GM21825 (cell line): ENCODE results near the gene CBX6.

Source experiments
- ATAC-seq: cut with Tn5 transposase; IDR thresholded peaks from one replicate; pipeline ENCODE4 v1.9.1; 2021; ENCODE audit warnings: mild to moderate bottlenecking, moderate library complexity; ENCODE audit not compliant: unreplicated experiment

CBX6 gene

DNA sequence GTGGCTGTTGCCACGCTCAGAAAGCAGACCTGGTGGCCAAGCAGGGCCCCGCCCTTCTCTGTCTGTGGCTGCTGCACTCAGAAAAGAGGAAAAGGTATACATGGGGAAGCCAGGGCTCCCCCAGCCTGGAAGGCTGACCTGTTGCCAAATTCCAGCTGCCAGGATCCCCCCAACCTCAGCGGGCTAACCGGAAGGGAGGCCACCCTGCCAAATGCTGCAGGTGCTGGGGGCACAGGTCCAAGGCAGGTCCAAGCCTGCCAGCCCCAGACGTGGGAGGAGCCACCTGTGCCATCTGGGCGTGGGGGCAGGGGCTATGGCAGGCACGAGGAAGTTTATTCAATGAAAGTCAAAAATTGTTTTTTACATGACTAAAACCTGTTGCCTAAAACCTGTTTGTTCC, 30.8 kb downstream of the CBX6 start:
- no peak for ATAC-seq

DNA sequence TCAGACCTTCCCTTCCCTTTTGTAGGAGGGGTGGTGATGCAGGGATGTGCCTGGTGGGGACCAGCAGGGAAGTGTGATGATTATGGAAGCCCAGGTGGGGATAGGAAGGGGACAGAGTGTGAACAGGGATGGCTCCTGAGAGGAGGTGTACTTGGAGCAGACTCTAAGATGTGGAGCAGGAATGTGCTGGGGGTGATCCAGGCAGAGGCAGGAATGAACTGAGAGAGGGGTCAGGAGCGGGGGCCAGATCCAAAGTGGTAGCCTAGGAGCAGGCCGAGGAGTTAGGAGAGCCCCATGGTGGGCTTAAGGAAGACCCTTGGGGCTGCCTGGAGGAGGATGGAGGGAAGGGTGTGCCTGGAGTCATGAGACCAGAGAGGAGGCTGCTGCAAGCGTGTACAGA, 31.9 kb downstream of the CBX6 start:
- ATAC-seq: no peak

DNA sequence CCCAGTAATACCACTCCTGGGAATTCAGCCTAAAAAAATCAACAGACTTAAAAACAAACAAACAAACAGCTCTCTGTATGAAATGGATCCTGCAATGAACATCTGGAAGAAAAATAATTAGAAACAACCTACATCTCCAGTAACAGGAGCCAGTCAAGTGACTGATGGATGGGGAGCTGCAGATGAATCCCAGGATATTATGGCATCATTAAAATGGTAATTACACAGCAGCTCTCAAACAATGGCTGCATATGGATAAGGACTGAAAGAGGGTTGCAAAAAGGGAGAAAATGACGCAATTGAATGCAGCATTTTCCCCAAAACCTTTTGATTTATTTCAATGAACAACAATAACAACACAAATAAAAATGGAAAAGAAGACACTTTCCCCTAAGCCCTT, 32.3 kb downstream of the CBX6 start:
- no peak for ATAC-seq

DNA sequence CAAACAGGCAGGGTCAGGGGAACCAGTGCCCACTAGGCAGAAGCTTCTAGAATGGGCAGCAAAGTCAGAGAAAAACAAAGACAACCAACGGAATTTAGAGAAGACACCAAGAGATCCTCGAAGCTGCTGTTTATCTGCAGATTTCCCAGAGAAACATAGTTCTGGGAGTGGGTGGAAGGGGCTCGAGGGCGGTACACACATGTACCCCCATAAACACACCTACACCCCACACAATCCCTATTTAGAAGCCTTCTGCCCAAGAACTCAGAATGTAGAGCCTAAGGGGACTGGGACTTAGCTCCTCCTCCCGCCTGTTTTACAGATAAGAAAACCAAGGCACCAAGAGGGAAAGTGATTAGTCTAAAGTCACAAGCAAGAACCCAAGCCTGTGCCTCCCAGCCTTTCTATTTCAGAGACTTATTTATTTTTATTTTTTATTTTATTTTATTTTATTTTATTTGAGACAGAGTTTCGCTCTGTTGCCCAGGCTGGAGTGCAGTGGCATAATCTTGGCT, 34.5 kb downstream of the CBX6 start:
- ATAC-seq: no peak

DNA sequence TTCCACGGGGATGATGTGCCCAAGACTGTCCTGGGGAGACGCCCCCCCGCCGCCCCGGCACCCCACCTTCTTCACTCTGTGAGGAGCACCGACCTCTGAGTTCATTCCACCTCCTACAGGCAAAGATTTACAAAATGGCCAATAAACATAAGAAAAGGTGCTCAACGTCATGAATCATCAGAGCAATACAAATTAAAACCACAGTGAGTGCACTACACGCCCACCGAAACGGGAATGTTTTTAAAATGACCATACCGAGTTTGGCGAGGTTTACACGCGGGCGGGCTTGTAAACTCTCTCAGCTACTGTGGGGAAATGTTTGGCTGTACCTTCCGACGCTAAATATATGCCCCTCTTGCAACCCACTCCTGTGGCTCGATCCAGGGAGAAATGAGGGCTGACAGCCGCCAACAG, 36.1 kb downstream of the CBX6 start:
- ATAC-seq: no peak

DNA sequence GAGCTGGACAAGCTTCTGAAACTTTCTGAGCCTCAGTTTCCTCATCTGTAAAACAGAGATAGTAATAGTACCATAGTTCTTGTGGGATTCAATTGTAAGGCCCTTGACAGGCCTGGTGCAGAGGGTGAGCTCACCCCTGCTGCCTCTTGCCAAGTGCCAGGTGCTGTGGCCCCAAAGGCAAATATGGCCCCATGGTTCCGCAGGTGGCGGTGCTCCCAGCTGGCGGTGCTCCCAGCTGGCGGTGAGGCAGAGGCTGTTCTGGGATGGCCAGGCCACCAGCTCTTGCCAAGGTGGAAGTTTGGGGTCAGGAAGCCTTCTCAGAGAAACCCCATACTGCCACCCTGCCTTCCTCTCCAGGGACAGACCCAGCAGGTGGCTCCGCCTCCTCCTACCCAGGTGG, 37.0 kb downstream of the CBX6 start:
- no peak for ATAC-seq

DNA sequence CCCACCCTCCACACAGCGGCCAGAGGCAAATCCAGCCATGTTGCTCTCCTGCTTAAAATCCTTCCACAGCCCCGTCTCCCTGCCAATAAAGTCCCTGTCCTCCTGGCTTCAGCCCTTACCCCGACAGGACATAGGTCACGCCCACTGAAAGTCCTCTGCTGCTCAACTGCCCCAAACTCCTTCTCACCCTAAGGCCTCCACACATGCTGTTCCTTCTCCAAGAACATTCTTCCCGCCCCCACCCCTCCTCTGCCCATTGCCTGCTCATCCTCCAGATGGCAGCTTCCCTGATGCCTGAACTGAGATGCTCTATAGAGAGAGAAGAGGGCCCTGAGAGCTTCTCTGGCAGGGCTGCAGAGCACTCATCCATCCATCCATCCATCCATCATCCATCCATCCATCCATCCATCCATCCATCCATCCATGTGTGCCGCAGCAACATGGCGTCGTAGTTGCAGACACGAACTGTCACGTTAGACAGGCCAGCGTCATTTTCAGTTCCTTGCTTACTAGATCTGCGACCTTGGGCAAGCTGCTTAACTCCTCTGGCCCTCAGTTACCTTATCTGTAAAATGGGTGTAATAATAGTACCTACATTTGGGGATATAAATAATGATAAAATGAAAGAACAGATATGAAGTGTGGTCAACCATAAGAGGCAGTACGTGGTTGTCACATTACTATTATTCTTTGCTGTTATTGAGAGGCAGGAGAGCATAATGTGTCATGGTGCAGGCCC, 37.6 kb downstream of the CBX6 start:
- no peak for ATAC-seq

DNA sequence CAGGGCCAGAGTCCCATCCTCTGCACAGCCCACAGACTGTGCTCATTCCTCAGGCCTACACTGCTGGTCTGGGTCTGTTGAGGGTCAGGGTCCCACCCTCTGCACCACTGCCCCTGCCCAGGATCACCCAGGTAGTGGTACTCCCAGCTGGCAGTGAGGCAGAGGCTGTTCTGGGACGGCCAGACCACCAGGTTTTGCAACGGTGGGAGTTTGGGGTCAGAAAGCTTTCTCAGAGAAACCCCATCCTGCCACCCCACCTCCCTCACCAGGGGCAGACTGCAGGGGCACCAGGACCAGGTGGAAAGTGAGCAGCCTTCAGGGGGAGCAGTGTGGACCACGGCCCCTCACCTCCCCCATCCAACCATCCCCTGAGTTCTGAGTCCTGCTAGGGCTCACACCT, 39.0 kb downstream of the CBX6 start:
- ATAC-seq: no peak

DNA sequence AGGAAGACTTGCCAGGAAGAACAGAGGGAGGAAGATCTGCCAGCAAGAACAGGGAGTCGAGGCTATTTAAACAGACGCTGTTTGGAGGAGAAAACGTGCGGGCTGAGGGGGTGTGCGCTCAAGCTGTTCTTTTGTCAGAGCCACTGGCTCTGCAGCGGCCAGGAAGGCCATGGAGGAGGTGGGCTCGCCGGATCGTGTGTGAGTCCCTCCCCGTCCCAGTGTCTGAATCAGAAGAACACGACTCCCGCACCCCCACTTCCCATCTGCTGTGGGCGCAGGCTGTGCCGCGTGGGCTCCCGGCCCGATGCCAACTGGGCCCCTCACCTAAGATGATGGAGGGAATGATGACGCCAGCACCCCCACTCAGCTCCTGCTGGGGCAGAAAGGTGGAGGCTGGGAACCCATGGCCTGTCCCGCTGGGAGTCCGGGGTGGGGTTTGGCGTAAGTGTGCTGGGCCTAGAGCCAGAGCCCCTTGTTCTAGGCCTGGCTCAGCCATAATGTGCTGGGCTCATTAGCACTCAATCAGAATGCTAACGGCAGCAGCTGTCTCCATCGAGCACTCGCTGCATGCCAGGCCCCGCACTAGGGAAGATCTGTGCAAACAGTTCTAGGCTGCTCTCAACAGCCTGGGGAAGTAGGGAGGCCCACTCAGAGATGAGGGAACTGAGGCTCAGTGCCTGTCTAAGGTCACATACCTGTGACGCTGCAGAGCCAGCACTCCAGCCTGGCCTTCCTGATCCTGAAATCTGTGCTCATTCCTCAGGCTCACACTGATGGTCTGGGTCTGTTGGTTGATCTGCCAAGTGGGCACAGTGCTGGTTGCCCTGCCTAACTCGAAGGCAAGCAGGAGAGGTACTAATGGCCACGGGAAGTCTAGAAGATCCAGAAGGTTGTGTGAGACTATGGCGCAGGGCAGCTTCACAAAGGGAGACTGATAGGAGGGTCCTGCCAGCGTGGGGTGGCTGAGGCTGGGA, 39.7 kb downstream of the CBX6 start:
- ATAC-seq: no peak

DNA sequence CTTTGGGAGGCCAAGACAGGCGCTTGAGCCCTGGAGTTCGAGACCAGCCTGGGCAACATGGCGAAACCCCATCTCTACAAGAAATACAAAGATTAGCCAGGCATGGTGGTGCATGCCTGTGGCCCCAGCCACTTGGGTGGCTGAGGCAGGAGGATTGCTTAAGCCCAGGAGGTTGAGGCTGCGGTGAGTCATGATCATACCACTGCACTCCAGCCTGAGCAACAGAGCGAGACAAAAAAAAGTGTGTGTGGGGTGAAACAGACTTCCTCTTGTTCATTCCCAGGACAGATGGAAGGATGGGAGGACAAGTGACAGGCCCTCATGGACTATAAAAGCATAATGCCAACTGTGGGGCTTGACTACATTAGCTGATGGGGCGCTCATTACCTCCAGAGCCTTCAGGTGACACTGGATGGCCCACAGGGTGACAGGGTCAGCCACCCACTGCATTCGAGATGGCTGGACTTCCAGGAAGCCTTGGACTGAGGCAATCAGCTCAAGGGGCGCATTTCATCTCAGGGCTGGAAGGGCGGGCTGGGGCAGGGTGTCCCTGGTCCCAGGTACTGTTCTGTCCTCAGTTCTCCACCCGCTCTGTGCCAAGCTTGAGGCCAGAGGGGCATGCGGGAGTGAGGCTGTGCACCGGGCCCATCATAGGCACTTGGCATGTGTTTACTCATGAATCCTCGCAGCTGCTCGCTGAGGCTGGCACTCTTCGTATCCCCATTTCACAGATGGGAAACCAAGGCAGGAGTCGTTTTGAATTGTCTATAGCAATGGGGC, 40.7 kb downstream of the CBX6 start:
- ATAC-seq: no peak

DNA sequence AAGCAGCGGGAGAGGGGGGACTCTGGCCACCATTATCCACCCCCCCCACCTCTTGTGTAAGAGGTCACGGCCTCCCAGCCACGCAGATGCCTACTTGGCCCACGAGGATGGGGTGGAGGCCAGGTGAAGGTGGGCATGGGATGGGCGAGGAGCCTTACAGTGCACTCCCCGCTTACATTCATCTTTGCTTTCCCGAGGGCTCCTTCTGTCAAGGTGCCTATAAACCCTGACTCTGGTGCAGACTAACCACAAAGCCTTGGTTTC, 41.2 kb downstream of the CBX6 start:
- no peak for ATAC-seq

DNA sequence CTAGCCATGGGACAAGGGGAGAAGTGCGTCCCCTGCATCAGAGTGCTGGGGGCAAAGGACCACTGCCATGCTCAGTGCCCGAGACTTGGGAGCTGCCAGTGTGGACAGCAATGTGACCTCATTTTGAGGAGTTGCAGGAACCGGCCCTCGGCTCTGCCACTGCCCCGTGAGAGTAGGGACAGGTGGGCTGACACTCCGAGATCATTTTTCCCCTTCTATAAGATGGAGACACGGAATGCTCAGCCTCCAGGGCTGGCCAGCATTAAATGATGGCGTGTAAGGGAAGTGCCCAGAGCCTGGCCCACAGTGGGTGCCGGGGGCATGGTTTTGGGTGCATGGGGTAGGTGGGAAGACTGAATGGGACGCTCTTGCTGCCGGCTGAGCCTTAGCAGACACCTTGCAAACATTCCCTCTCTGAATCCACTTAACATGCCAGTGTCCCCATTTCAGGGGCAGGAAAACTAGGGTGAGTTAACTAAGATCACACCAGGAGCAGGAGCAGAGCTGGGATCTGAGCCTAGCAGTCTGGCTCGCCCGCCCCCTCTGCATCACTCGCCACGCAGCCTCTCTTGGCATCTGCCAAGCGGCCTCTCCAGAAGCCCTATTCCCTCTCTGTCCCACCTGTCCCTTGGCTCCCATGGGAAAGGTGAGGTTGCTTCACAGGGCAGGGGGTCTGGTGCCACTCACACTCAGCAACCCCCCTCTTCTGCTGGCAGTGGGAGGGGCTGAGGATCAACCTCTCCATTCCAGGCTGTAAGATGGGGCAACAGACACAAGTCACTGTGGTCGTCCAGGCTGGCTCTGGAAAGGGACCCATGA, 41.8 kb downstream of the CBX6 start:
- ATAC-seq: no peak

DNA sequence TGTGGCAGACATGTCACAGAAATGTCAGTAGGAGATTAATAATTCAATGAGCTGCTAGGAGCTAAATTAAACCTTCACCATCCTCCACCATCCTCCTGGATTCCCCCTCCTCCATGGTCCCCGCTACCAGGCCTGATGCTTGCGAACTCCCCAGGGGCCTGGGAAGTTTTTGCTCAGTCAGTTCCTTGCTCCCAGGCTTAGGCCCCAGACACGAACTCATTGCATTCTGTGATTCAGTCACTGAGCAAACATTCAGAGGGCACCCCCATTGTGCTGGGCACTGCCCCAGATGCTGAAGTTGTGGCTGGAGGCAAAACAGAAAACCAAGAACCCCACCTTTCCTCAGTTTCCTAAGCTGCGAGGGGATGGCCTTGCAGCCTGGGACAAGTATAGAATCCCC, 42.5 kb downstream of the CBX6 start:
- ATAC-seq: no peak

DNA sequence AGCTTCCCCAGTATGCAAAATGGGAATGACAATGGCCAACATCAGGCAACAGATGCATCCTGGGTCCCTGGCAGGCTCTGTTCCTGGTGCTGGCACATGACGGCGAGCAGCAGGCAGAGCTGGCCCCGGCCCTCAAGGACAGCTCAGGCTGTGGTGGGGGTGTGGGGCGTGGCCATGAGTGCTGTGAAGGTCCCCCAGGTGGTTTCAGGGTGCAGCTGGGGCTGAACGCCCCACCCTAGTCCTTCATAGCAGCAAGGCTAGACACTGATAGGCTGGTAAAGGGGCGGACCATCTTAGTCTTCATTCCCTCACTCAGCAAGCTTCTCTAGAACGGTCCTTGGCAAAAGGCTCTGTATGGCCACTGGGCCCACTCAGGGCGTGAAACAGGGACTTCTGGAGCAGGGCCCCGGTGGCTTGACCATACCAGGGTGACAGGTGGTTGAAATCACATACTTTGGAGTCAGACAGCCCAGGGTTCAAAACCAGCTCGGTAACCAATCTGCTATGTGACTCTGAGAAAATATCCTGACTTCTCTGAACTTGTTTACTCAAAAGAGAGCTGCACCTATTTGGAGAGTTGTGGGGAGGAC, 43.3 kb downstream of the CBX6 start:
- no peak for ATAC-seq

DNA sequence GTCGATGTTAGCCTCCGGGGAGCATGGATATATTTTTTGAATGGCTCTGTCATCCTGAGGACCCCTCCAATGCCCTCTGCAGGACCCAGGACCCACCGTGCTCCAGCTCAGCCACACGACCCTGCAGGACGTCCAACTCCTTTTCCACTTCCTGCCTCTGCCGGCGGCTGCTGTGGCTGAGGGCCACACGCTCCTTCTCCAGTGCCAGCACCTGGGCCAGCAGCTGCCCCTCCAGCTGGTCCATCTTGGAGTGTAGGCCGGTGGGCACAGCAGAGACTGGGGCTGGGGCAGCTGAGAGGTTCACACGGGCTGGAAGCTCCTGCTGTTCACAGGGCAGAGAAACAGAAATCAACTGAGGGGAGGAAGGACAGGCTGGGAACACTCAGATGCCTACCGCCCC, 43.8 kb downstream of the CBX6 start:
- ATAC-seq: no peak

DNA sequence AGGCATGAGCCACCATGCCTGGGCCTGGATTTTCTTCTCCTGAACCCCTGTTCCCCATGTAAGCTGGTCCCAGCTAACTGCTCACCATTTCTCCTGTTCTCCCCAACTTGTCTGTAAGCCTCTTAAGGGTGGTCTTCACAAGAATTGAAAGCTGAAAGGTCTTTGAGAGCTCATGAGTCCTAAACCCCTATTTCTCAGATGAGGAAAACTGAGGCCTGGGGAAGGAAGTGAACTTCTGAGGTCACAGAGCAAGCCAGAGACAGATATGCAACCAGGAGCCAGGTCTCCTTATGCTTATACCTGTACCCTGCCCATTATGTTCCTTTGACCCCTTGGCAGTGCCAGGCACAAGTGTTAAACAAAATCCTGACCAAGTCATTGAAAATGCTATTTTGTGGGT, 44.5 kb downstream of the CBX6 start:
- ATAC-seq: no peak

DNA sequence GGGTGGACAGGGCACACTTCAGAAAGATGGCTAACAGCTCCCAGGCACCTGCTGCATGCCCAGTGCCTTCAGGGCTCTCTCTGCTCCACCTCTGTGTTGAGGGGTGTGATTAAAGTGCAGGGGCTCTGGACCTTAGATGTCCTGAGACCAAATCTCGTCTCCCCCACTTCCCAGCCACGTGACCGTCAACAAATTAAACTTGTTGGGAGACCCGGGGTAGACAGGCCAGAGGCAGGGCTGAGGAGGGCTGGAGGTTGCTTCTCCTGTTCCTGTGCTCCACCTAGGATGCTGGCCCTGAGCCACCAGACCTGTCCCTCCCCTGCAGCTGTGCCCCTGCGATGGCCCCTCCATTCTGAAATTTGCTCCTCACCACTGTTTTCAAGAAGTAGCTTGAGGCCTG, 45.2 kb downstream of the CBX6 start:
- no peak for ATAC-seq

DNA sequence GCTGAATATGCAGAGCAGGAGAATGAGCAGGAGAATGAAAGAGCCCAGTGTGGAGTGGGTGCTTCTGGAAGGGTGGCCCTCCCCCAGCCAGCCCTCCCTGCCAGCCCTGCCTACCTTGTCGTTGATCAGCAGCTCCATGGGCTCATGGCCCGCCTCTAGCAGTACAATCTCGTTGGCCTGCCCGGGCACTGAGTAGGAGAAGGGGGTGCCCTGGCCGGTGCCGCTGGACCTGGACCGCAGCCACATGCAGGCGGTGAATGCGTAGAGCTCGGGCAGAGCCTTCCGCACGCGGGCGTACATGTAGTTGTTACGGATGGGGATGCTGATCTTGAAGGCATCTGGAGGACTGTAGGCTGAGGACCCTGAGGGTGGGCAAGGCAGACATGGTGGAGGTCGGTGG, 45.6 kb downstream of the CBX6 start:
- no peak for ATAC-seq

DNA sequence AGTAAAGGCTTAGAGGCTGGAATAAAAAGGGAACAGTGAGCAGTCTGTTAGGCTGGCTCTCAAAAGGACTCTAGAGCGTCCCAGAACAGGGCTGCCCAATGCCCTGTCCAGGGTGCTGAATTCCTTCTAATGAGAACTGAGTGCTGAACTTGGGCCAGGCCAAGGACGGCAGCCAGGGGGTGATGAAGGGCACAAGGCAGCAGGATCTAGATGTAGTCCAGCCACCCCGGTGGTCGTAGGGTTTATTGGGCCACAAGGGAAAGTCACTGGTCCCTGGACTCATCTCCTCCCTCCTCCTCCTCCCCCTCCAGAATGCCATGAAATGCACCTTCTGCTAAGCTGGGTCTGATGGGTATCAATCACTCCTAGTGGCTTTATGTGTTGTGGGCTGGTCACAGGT, 47.4 kb downstream of the CBX6 start:
- ATAC-seq: no peak

DNA sequence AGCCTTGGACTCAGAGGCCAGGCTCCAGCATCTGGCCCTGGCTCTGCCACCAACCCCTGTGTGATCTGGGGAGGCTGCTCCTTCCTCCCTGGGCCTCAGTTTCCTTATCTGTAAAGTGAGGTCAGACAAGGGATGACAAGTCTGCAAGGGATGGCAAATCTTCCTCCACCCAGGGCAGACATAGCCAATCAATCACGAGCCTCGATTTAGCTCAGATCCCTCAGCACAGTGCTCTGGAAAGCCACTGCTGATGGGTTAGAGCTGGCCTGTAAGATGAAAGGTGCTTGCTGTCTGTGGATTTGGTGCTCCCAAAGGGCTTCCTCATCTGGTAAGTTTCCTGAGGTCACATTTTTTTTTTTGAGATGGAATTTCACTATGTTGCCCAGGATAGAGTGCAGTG, 48.4 kb downstream of the CBX6 start:
- no peak for ATAC-seq
